Pancreas (tissue), 10 donors: ENCODE results near the gene WASF2. TPM values are rescaled to one million over a fixed set of nuclear protein-coding genes. Genes with fewer than 3 reads are reported as not detected.

ENCODE experiments used
- ATAC-seq, 4 donors: fragments of 200-7000 bp; cut with Tn5 transposase; one replicate each; pipeline versions ENCODE4 v1.8.0 to v1.9.1; 2020; ENCODE audit warnings: mild to moderate bottlenecking in 4 of 4, moderate library complexity in 4 of 4
- DNase-seq, 6 donors: peaks; one replicate each; pipeline ENCODE4 v3.0.0-alpha.2; 2020
- FAIRE-seq: peaks from 2 replicates; lab custom pipeline; 2012; peaks lifted over from hg19 to GRCh38; lab: Jason Lieb, UNC
- H3K27ac ChIP-seq, 4 donors: fragments of 200-600 bp; sonication (generic); 1 replicate in 3 of 4; 2 replicates in 1 of 4; pipeline versions ENCODE4 v1.5.0 to v1.8.0; 2020
- H3K27me3 ChIP-seq, 4 donors: fragments of 200-600 bp; one replicate each; pipeline ENCODE4 v1.8.0; 2021
- H3K36me3 ChIP-seq, 3 donors: fragments of 200-600 bp; sonication (generic) in 1 of 3; one replicate each; pipeline versions ENCODE4 v1.5.0 to v1.8.0; 2020 to 2021
- H3K4me1 ChIP-seq, 3 donors: fragments of 200-600 bp; one replicate each; pipeline ENCODE4 v1.8.0; 2021
- H3K4me3 ChIP-seq, 4 donors: fragments of 200-600 bp; sonication (generic) in 2 of 4; one replicate each; pipeline versions ENCODE4 v1.5.0 to v1.8.0; 2020 to 2021
- H3K9me3 ChIP-seq, 4 donors: fragments of 200-600 bp; one replicate each; pipeline ENCODE4 v1.8.0; 2021
- WGBS, 2 donors: extraction: QIAGEN DNeasy Blood & Tissue Kit; methylation state at CpG; one replicate each; pipeline ENCODE4 v1.1.7; 2013; 5-methylcytosine and 5-hydroxymethylcytosine counted together
- intact Hi-C, 3 donors: fragments of 100-400 bp; cut with DNase I; formaldehyde crosslinking; loops; one replicate each; pipeline versions ENCODE4 v1.11.1 to v1.14.2; 2022
- polyA plus RNA-seq, 2 donors: library from polyadenylated mRNA; stranded (reverse); fragments of 200-250 nt; gene quantifications; one replicate each; pipeline ENCODE4 v1.2.3, GENCODE V29; 2013
- total RNA-seq, 6 donors: library from RNA; stranded (reverse); fragmentation: NEBNext Ultra II Directional in 4 of 6; extraction: Animal tissue kit (Norgen Biotek cat#: 25700) in 4 of 6; gene quantifications; one replicate each; pipeline versions ENCODE4 v1.2.1 to v1.2.4, GENCODE V29; 2021 to 2023
- TF ChIP-seq, protein P1 (sequence below), 4 donors: fragments of 200-600 bp; sonication (generic) in 3 of 4; IDR thresholded peaks; one replicate each; pipeline versions ENCODE4 v1.5.0 to v1.8.0; 2021; ENCODE audit warnings: antibody characterized with exemption in 4 of 4
- donor health status: healthy with polysubstance abuse.
- donor health status: DM: no; HTN: no; CAD: no; lungs with moderate emphysema.
- donor health status: DM: no; HTN: no; CAD: no.
- donor health status: control.
- donor health status: control.
- donor health status: Bipolar disorder and iron deficiency.
- donor health status: DM: yes; HTN: yes; CAD: no.
- donor health status: DM: no; HTN: no; CAD: no.
- donor health status: DM: no; HTN: no; CAD: no.
- donor health status: DM: yes; HTN: yes; CAD: no.

The WASF2 gene
- total and polyA plus RNA-seq, 8 donors = 13.5 to 83.2 (median 51.4) TPM

DNA sequence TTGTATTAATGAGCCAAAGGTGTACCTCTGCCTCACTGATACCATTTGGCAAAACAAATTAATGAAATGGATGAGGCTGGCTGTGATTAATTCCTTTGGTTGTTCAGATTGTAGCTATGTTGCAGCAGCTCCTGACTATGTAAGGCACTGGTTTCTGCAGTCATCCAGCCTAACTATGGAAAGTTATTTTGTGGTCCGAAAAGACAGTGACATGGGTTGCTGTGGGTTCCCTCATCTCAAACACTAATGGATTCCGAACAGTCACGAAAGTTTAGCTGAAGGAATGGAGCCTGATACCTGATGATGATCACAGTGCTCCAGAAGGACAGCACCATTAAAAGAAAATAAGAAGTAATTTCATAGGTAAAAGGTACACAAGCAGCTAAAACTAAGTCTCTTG lies 42.6 kb downstream of the WASF2 start:
- TF ChIP-seq, protein P1, sequence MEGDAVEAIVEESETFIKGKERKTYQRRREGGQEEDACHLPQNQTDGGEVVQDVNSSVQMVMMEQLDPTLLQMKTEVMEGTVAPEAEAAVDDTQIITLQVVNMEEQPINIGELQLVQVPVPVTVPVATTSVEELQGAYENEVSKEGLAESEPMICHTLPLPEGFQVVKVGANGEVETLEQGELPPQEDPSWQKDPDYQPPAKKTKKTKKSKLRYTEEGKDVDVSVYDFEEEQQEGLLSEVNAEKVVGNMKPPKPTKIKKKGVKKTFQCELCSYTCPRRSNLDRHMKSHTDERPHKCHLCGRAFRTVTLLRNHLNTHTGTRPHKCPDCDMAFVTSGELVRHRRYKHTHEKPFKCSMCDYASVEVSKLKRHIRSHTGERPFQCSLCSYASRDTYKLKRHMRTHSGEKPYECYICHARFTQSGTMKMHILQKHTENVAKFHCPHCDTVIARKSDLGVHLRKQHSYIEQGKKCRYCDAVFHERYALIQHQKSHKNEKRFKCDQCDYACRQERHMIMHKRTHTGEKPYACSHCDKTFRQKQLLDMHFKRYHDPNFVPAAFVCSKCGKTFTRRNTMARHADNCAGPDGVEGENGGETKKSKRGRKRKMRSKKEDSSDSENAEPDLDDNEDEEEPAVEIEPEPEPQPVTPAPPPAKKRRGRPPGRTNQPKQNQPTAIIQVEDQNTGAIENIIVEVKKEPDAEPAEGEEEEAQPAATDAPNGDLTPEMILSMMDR (IDR thresholded peaks at IDR 0.05) = no peak
- no peak for FAIRE-seq
- H3K4me1 ChIP-seq = no peaks in the 10 kb centered on the region

DNA sequence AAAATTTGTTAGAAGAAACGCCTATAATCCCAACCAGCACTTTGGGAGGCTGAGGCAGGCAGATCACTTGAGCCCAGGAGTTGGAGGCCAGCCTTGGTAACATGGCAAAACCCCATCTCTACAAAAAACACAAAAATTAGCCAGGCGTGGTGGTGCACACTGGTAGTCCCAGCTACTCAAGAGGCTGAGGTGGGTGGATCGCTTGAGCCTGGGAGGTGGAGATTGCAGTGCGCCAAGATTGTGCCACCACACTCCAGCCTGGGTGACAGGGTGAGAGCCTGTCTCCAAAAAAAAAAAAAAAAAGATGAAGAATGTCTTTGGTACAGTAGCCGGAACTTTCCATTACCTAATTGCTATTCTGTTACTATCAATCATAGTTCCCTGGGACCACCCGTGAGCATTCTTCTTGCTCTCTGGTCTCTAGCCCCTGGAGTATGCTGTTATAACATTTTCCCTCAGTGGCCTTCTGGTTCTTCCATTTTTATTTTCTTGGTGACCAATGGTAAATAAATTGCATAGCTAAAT lies 43.4 kb downstream of the WASF2 start:
- FAIRE-seq = no peak
- intact Hi-C loops = no loop called here
- no peak for DNase-seq
- 93 to 94% methylated on average over 6 of the region's 6 CpGs for WGBS, 2 donors
- TF ChIP-seq, protein P1 (IDR thresholded peaks at IDR 0.05) = no peak
- Histone ChIP-seq H3K9me3 (no peaks in the 10 kb centered on the region), H3K36me3 (no peaks in the 10 kb centered on the region), H3K4me1 (no peaks in the 10 kb centered on the region), H3K27ac (no peak overlapping the region), H3K27me3 (no peaks in the 10 kb centered on the region), H3K4me3 (no peak overlapping the region)
- ATAC-seq = no peak

More for the DNA sequence above, 42.6 kb downstream of the WASF2 start:
- ATAC-seq = no peak
- no peak overlapping the region for H3K4me3 ChIP-seq
- DNase-seq = no peak
- intact Hi-C loops = no loop called here
- 90 to 94% methylated on average over 3 of the region's 3 CpGs for WGBS, 2 donors
- H3K27ac ChIP-seq = no peak overlapping the region
- H3K27me3 ChIP-seq = no peaks in the 10 kb centered on the region
- H3K9me3 ChIP-seq = no peaks in the 10 kb centered on the region
- H3K36me3 ChIP-seq = no peaks in the 10 kb centered on the region

DNA sequence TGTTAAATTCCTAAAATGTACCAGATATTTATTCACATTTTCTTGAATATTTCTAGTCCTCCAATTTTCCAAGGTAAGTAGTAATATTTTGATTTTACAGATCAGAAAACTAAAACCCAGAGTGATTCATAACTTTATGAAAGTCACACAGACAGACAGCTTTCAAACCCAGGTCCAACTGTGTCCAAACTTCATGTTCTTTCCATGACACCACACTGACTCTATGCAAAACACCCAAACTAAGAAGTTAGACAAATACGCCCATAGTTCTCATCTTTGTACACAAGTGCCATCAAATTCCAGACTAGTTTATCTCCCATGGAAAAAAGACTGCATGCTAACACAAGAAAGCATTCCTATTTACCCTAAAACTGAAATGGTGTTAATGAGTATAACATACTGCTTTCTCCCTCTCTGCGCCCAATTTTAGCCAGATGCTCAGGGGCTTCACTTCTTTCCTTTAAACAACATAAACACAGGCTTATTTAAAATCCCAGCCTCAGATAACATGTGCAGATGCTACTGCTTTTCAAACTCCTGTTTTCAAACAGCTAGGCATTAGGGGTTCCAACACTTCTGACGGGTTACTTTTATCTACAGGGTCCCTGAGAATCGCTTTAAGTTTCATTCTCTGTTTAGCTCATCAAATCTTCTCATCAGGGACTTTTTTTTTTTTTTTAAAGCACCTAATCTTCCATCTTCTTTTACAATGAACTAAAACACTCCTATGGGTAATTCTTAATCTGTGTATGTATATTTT lies 44.6 kb downstream of the WASF2 start:
- TF ChIP-seq, protein P1 (IDR thresholded peaks at IDR 0.05) = no peak
- intact Hi-C loops = no loop called here
- ATAC-seq (no peak), DNase-seq (no peak), FAIRE-seq (no peak)
- H3K4me3 ChIP-seq = no peak overlapping the region
- H3K36me3 ChIP-seq = no peaks in the 10 kb centered on the region
- H3K4me1 ChIP-seq = no peaks in the 10 kb centered on the region
- H3K27me3 ChIP-seq = no peaks in the 10 kb centered on the region
- H3K27ac ChIP-seq = no peak overlapping the region
- WGBS, 2 donors = 83 to 84% methylated on average over 4 of the region's 4 CpGs
- no peaks in the 10 kb centered on the region for H3K9me3 ChIP-seq

DNA sequence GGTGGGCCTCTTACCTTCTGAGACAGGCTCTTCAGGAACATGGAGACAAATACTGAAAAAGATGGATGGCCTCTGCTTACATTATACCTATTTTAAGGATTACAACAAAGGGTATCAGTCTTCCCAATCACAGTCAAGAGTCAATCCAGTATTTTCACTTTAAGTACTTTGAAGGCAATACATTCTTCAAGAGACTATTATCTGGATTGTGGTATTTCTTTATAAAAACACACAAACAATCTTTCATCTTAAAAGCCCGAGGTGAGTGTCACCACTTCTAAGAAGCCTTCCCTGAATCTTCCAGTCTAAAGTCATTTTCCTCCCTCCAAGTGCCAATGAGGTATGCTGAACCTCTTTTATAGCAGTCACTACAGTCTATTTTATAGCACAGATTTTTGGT lies 45.3 kb downstream of the WASF2 start:
- Histone ChIP-seq H3K36me3 (no peaks in the 10 kb centered on the region), H3K27ac (no peak overlapping the region), H3K9me3 (no peaks in the 10 kb centered on the region), H3K27me3 (no peaks in the 10 kb centered on the region), H3K4me3 (no peak overlapping the region), H3K4me1 (no peaks in the 10 kb centered on the region)
- WGBS, 2 donors = 31 to 44% methylated on average over 1 of the region's 1 CpG
- intact Hi-C loops = no loop called here
- FAIRE-seq (no peak), ATAC-seq (no peak), DNase-seq (no peak)
- TF ChIP-seq, protein P1 (IDR thresholded peaks at IDR 0.05) = no peak

DNA sequence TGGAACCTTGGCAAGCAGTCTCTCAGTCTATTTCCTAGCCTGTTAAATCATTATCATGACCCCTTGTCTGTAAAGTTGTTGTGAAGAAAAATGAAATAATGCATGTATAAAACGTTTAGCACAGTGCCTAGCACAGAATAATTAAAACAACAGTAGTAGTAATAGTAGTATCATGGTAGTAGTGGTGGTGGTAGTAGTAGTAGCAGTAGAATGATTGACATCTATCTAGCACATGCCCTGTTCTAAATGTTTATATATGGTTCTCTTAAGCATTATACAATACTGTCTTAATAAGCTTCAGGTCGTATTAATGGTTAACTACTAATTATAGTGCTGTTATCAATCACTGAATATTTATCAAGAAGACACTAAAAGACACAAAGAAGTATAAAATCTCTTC lies 50.8 kb downstream of the WASF2 start:
- no peak for FAIRE-seq
- DNase-seq = no peak
- 21 to 34% methylated on average over 2 of the region's 2 CpGs for WGBS, 2 donors
- Histone ChIP-seq H3K36me3 (no peaks in the 10 kb centered on the region), H3K9me3 (no peaks in the 10 kb centered on the region), H3K27ac (no peak overlapping the region), H3K27me3 (no peaks in the 10 kb centered on the region), H3K4me3 (no peak overlapping the region), H3K4me1 (peaks cover 19 to 29% (median 19%) of the 10 kb centered on the region in 3 donors)
- TF ChIP-seq, protein P1 (IDR thresholded peaks at IDR 0.05) = no peak
- intact Hi-C loops = no loop called here
- no peak for ATAC-seq
